HepG2 (cell line): Measurements from ENCODE around the gene NCKAP1. TPM values are rescaled to one million over a fixed set of nuclear protein-coding genes. Genes with fewer than 3 reads are reported as not detected.

Experiments
- ARID2 ChIP-seq: sonication (generic); formaldehyde crosslinking; IDR thresholded peaks from 2 replicates; pipeline ENCODE4 v1.8.1; 2022; ENCODE audit warnings: mild to moderate bottlenecking, missing genetic modification reagents, borderline replicate concordance
- ARID3A ChIP-seq: IDR thresholded peaks from 2 replicates; pipeline ENCODE4 v1.6.1; 2012; ENCODE audit warnings: low read depth, low read length, improper control_type of control experiment
- CENPX ChIP-seq: sonication (generic); formaldehyde crosslinking; IDR thresholded peaks from 2 replicates; pipeline ENCODE4 v1.9.0; 2021; ENCODE audit warnings: mild to moderate bottlenecking, missing genetic modification reagents, moderate library complexity
- KDM3A ChIP-seq: IDR thresholded peaks from 2 replicates; pipeline ENCODE4 v1.6.1; 2018; ENCODE audit warnings: low read depth, missing compliant biosample characterization
- NAIF1 ChIP-seq: sonication (generic); formaldehyde crosslinking; IDR thresholded peaks from 2 replicates; pipeline ENCODE4 v1.5.0; 2020; ENCODE audit warnings: mild to moderate bottlenecking, missing genetic modification reagents, borderline replicate concordance
- NCOA5 ChIP-seq: sonication (generic); formaldehyde crosslinking; IDR thresholded peaks from 2 replicates; pipeline ENCODE4 v1.4.0; 2020; ENCODE audit warnings: missing genetic modification reagents
- PHF20 ChIP-seq: sonication (generic); formaldehyde crosslinking; IDR thresholded peaks from 2 replicates; pipeline ENCODE4 v1.5.0; 2020; ENCODE audit warnings: mild to moderate bottlenecking, missing genetic modification reagents
- REL ChIP-seq: sonication (generic); formaldehyde crosslinking; conservative IDR thresholded peaks from 2 replicates; pipeline ENCODE4 v1.8.0; 2022; ENCODE audit warnings: mild to moderate bottlenecking, missing genetic modification reagents, moderate library complexity
- SALL1 ChIP-seq: sonication (generic); formaldehyde crosslinking; IDR thresholded peaks from 2 replicates; pipeline ENCODE4 v1.8.0; 2022; ENCODE audit warnings: mild to moderate bottlenecking, missing genetic modification reagents
- SMYD3 ChIP-seq: sonication (generic); formaldehyde crosslinking; IDR thresholded peaks from 2 replicates; pipeline ENCODE4 v1.8.1; 2023; ENCODE audit warnings: mild to moderate bottlenecking, missing genetic modification reagents
- TCF12 ChIP-seq, 2 experiments: fragments of 450-650 bp in 1 of 2; sonication (generic) in 1 of 2; formaldehyde crosslinking in 1 of 2; IDR thresholded peaks; 2 replicates each; pipeline versions ENCODE4 v1.6.1 to v1.8.0; 2017 to 2022; ENCODE audit warnings: antibody characterized with exemption in 1 of 2, mild to moderate bottlenecking in 1 of 2, missing genetic modification reagents in 1 of 2, moderate library complexity in 1 of 2
- TOE1 ChIP-seq: sonication (generic); formaldehyde crosslinking; IDR thresholded peaks from 2 replicates; pipeline ENCODE4 v1.4.0; 2020; ENCODE audit warnings: mild to moderate bottlenecking, missing genetic modification reagents
- ZMAT5 ChIP-seq: sonication (generic); formaldehyde crosslinking; IDR thresholded peaks from 2 replicates; pipeline ENCODE4 v1.5.0; 2020; ENCODE audit warnings: mild to moderate bottlenecking, low read depth, missing genetic modification reagents, borderline replicate concordance
- ZNF598 ChIP-seq: sonication (generic); formaldehyde crosslinking; IDR thresholded peaks from 2 replicates; pipeline ENCODE4 v1.5.1; 2020; ENCODE audit warnings: mild to moderate bottlenecking, missing genetic modification reagents, borderline replicate concordance
- ZNF841 ChIP-seq: sonication (generic); formaldehyde crosslinking; IDR thresholded peaks from 2 replicates; pipeline ENCODE4 v1.8.1; 2023; ENCODE audit warnings: missing genetic modification reagents, borderline replicate concordance
- polyA plus RNA-seq, 8 experiments: library from polyadenylated mRNA; depleted of rRNA in 3 of 8; stranded (reverse) in 7 of 8; unstranded in 1 of 8; fragments of >200 nt; fragmentation: Illumina TruSeq in 4 of 8; extraction: Trizol in 4 of 8; gene quantifications; 2 replicates each; pipeline versions ENCODE4 v1.2.1 to v1.2.3, GENCODE V29; 2011 to 2016; ENCODE audit warnings: low read depth in 4 of 8, missing spikeins in 1 of 8, mixed read lengths in 1 of 8; ENCODE audit not compliant: insufficient read depth in 1 of 8
- total RNA-seq, 5 experiments: library from RNA; depleted of rRNA; stranded (reverse); fragments of >200 nt; fragmentation: Illumina TruSeq; extraction: Trizol; gene quantifications; 2 replicates each; pipeline ENCODE4 v1.2.3, GENCODE V29; 2016; ENCODE audit warnings: low read depth in 1 of 5
- TF ChIP-seq, protein P1 (sequence below): sonication (generic); formaldehyde crosslinking; IDR thresholded peaks from 2 replicates; pipeline ENCODE4 v1.5.0; 2020; ENCODE audit warnings: missing genetic modification reagents

The NCKAP1 gene
- total and polyA plus RNA-seq, 2 of the 13 experiments (the other 11 are each of a cell fraction or from before 2014, with no cell fraction given): 72.1 to 96.3 TPM

DNA sequence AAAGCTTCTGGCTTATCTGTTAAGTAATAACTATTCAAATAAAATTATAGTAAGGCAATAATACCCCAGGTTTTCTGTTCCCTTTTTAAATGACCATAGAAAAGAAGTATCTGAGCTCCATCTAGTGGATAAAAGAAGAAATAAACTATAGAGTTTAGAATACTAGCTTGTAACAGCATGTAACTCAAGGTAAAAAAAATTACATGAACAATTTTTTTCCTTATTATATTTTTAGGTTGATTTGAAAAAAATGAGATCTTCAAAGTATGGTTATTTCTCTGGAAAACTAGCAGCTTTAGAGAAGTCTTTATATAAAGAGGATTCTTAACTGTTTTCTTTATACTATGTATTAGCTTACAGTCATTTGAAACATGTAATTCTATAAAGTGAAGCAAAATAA, 58.1 kb downstream of the NCKAP1 start (continued):
- TF ChIP-seq NAIF1 (no peak), ZNF841 (CRISPR knock-in tag) (no peak), SALL1 (CRISPR knock-in tag) (no peak), TCF12 (IDR thresholded peaks at IDR 0.05) (no peak), TCF12 (CRISPR knock-in tag; IDR thresholded peaks at IDR 0.05) (no peak), ARID2 (no peak), TOE1 (CRISPR knock-in tag) (no peak), NCOA5 (CRISPR knock-in tag) (no peak), ZNF598 (CRISPR knock-in tag) (no peak), CENPX (CRISPR knock-in tag) (no peak), REL (CRISPR knock-in tag) (no peak), ZMAT5 (CRISPR knock-in tag) (no peak), KDM3A (CRISPR knock-in tag) (no peak), ARID3A (peak; percentile 79; the same call in 1 of the 2 replicates), SMYD3 (no peak), PHF20 (CRISPR knock-in tag) (no peak)
- TF ChIP-seq, protein P1, sequence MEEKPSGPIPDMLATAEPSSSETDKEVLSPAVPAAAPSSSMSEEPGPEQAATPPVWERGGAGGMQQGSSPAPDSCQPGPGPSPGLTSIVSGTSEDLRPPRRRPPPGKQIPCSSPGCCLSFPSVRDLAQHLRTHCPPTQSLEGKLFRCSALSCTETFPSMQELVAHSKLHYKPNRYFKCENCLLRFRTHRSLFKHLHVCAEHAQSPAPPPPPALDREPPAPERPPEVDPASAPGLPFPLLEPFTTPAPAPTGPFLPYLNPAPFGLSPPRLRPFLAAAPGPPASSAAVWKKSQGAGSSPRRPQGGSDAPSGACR (CRISPR knock-in tag): no peak
